Karpas-422 (cell line): ENCODE measurements around the gene FAM131C. TPM values are rescaled to one million over a fixed set of nuclear protein-coding genes. Genes with fewer than 3 reads are reported as not detected.
A peak's percentile ranks its signal among the peaks of the same experiment; 100 is the strongest.

Source experiments
- DNase-seq: peaks from one replicate; pipeline ENCODE4 v3.0.0-alpha.2; 2015
- H2AFZ ChIP-seq: fragments of 200-600 bp; sonication (generic); 2 replicates; pipeline ENCODE4 v1.6.1; 2014; ENCODE audit warnings: antibody characterized with exemption, low read length, mixed read lengths
- H3K27ac ChIP-seq: fragments of 200-600 bp; sonication (generic); 2 replicates; pipeline ENCODE4 v1.5.1; 2014; ENCODE audit warnings: mild to moderate bottlenecking, low read length, moderate library complexity
- H3K27me3 ChIP-seq: fragments of 200-600 bp; sonication (generic); 2 replicates; pipeline ENCODE4 v1.6.1; 2014; ENCODE audit warnings: low read length, mixed read lengths
- H3K36me3 ChIP-seq: fragments of 200-600 bp; sonication (generic); 2 replicates; pipeline ENCODE4 v1.6.1; 2014; ENCODE audit warnings: low read length, mixed read lengths; ENCODE audit not compliant: insufficient read depth
- H3K4me1 ChIP-seq: fragments of 200-600 bp; sonication (generic); 2 replicates; pipeline ENCODE4 v1.6.1; 2014; ENCODE audit warnings: mild to moderate bottlenecking, low read length, mixed read lengths
- H3K4me2 ChIP-seq: fragments of 200-600 bp; sonication (generic); 2 replicates; pipeline ENCODE4 v1.6.1; 2014; ENCODE audit warnings: low read length, low read depth, mild to moderate bottlenecking; ENCODE audit not compliant: poor library complexity, severe bottlenecking
- H3K4me3 ChIP-seq: fragments of 200-600 bp; sonication (generic); 2 replicates; pipeline ENCODE4 v1.5.1; 2014; ENCODE audit warnings: mild to moderate bottlenecking, antibody characterized with exemption, low read length, mixed read lengths
- H3K79me2 ChIP-seq: fragments of 200-600 bp; sonication (generic); 2 replicates; pipeline ENCODE4 v1.6.1; 2014; ENCODE audit warnings: mild to moderate bottlenecking, low read length, mixed read lengths
- H3K9ac ChIP-seq: fragments of 200-600 bp; sonication (generic); 2 replicates; pipeline ENCODE4 v1.6.0; 2014; ENCODE audit warnings: low read length
- H3K9me2 ChIP-seq: fragments of 200-600 bp; sonication (generic), shearing (Covaris generic); replicated peaks from 2 replicates; pipeline ENCODE4 v1.6.0; 2014; ENCODE audit warnings: mild to moderate bottlenecking, low read length, moderate library complexity; ENCODE audit not compliant: insufficient read depth
- H3K9me3 ChIP-seq: fragments of 300-700, 200-600 bp; sonication (generic); 2 replicates; pipeline ENCODE4 v1.6.1; 2014; ENCODE audit warnings: low read length, mixed read lengths
- H4K20me1 ChIP-seq: fragments of 200-600 bp; sonication (generic); 2 replicates; pipeline ENCODE4 v1.6.1; 2014; ENCODE audit warnings: mild to moderate bottlenecking, antibody characterized with exemption, low read length, low read depth; ENCODE audit not compliant: insufficient read depth
- total RNA-seq: library from RNA; depleted of rRNA; stranded (reverse); fragments of >200 nt; shearing (Covaris generic); gene quantifications from 2 replicates; pipeline ENCODE4 v1.2.3, GENCODE V29; 2014; ENCODE audit warnings: low replicate concordance

FAM131C gene
- total RNA-seq, 1 experiment from 2014 or later: not detected

GRCh38 chr1:16014509-16015482 is 58.7 kb downstream of the FAM131C start:
- Histone ChIP-seq H3K4me3 (no peak overlapping the region), H3K79me2 (no peaks in the 10 kb centered on the region), H3K9me2 (no peaks in the 10 kb centered on the region), H3K4me2 (no peak overlapping the region), H2AFZ (no peak overlapping the region), H3K4me1 (peaks cover 15% of the 10 kb centered on the region), H4K20me1 (no peaks in the 10 kb centered on the region), H3K27ac (no peak overlapping the region), H3K9ac (no peak overlapping the region), H3K36me3 (no peaks in the 10 kb centered on the region), H3K27me3 (no peaks in the 10 kb centered on the region), H3K9me3 (no peaks in the 10 kb centered on the region)
- no peak for DNase-seq

DNA sequence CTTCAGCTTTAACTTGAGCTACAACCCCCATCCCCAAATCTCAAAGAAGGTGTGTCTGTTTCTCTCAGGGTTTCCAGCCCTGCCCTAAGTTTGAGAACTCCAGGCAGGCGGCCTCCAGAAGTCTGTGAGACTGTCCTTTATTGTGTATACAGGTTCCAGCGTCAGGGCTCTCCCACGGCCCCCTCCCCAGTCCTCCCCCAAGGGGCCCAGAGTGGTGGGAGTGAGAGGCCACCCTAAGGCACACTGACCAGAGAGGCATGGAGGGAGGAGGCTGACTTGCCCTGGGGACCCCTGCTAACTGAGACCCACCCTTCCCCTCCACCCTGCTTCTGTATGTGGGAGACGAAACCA is 59.6 kb downstream of the FAM131C start:
- Histone ChIP-seq H4K20me1 (no peaks in the 10 kb centered on the region), H3K4me1 (peaks cover 15% of the 10 kb centered on the region), H3K4me2 (no peak overlapping the region), H2AFZ (no peak overlapping the region), H3K9ac (no peak overlapping the region), H3K9me2 (no peaks in the 10 kb centered on the region), H3K27ac (no peak overlapping the region), H3K79me2 (no peaks in the 10 kb centered on the region), H3K9me3 (no peaks in the 10 kb centered on the region), H3K27me3 (no peaks in the 10 kb centered on the region), H3K36me3 (no peaks in the 10 kb centered on the region), H3K4me3 (no peak overlapping the region)
- no peak for DNase-seq

GRCh38 chr1:16013220-16013907 is 60.1 kb downstream of the FAM131C start:
- Histone ChIP-seq H3K9me3 (no peaks in the 10 kb centered on the region), H3K27ac (no peak overlapping the region), H3K36me3 (no peaks in the 10 kb centered on the region), H3K4me1 (peaks cover 15% of the 10 kb centered on the region), H3K79me2 (no peaks in the 10 kb centered on the region), H3K4me2 (no peak overlapping the region), H2AFZ (no peak overlapping the region), H3K9me2 (no peaks in the 10 kb centered on the region), H3K9ac (no peak overlapping the region), H3K4me3 (no peak overlapping the region), H4K20me1 (no peaks in the 10 kb centered on the region), H3K27me3 (no peaks in the 10 kb centered on the region)
- no peak for DNase-seq

DNA sequence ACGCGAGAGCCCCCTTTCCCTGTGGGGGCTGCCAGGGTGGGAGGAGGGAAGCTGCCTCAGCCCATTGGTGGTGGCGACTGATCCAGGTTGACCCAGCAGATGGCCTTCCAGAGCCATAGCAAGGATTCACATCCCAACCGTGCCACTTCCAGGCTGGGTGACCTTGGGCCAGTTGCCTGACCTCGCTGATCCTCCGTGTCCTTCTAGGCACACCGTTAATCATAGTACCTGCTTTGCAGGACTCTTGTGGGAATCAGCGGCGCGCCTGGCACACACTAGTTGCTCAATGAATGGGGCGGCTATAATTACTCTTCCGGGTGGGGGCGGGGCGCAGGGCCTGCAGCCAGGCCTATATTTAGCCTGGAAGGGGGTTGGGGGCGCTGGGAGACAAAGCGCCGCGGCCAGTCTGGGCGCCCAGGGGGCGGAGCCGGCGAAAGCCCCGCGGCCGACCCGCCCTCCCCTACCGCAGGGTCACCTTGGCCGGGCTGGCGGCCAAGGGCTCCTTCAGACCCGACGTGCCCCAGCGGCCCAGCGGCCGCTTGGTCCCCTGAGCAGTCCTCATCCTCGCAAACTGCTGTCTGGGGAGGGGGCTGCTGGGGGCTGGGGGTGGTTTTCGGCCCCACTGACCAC is 60.7 kb downstream of the FAM131C start:
- no peak for DNase-seq
- Histone ChIP-seq H3K9me3 (no peaks in the 10 kb centered on the region), H3K4me1 (peaks cover 15% of the 10 kb centered on the region), H3K9ac (no peak overlapping the region), H3K4me2 (no peak overlapping the region), H3K36me3 (no peaks in the 10 kb centered on the region), H3K9me2 (no peaks in the 10 kb centered on the region), H3K79me2 (no peaks in the 10 kb centered on the region), H4K20me1 (no peaks in the 10 kb centered on the region), H3K27me3 (no peaks in the 10 kb centered on the region), H2AFZ (no peak overlapping the region), H3K4me3 (no peak overlapping the region), H3K27ac (no peak overlapping the region)

DNA sequence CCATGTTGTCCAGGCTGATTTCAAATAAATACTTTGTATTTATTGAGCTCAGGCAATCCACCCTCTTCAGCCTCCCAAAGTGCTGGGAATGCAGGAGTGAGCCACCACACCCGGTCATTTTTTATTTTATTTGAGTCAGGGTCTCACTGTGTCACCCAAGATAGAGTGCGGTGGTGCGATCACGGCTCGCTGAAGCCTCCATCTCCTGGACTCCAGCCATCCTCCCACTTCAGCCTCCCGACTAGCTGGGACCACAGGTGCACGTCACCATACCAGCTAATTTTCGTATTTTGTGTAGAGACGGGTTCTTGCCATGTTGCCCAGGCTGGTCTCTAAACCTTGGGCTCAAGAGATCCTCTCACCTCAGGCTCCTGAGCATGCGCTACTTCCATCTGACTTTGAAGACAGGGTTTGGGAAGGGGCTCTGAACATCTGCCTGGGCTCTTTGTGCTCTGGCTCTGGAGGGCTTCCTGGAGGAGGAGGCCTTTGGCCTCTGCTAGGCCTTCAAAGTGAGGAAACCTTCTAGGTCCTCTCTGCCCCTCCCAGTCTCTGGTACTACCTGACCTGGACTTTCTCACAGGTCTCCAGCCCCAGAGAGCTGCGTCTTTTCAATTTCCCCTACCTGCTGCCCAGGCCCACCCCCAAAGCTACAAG is 61.4 kb downstream of the FAM131C start:
- Histone ChIP-seq H4K20me1 (no peaks in the 10 kb centered on the region), H3K27me3 (no peaks in the 10 kb centered on the region), H3K9me3 (no peaks in the 10 kb centered on the region), H3K4me3 (no peak overlapping the region), H3K9ac (no peak overlapping the region), H3K79me2 (no peaks in the 10 kb centered on the region), H3K4me2 (no peak overlapping the region), H2AFZ (no peak overlapping the region), H3K4me1 (peaks cover 15% of the 10 kb centered on the region), H3K9me2 (no peaks in the 10 kb centered on the region), H3K36me3 (no peaks in the 10 kb centered on the region), H3K27ac (no peak overlapping the region)
- DNase-seq: no peak

DNA sequence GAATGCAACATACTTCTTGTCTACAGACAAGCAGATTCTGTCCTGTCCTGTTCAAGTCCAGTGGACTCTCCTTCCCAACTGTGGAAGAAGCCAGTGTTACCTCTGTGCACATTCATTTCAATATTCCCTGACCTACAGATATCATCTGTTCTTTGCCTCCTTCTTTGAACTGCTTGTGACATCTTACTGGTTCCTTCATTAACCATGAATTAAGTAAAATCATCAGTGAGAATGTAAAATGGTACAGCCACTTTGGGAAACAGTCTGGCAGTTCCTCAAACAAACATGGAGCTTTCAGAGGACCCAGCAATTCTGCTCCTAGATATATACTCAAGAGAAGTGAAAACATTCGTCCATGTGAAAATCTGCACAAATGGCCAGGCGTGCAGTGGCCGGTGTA is 62.6 kb downstream of the FAM131C start:
- no peak overlapping the region for H3K4me3 ChIP-seq
- no peaks in the 10 kb centered on the region for H3K9me2 ChIP-seq
- no peaks in the 10 kb centered on the region for H3K36me3 ChIP-seq
- no peaks in the 10 kb centered on the region for H3K27me3 ChIP-seq
- DNase-seq: no peak
- H3K4me1 ChIP-seq: peaks cover 25% of the 10 kb centered on the region
- no peaks in the 10 kb centered on the region for H3K79me2 ChIP-seq
- H2AFZ ChIP-seq: no peak overlapping the region
- H3K9ac ChIP-seq: no peak overlapping the region
- H3K27ac ChIP-seq: no peak overlapping the region
- H3K4me2 ChIP-seq: no peak overlapping the region
- no peaks in the 10 kb centered on the region for H3K9me3 ChIP-seq
- no peaks in the 10 kb centered on the region for H4K20me1 ChIP-seq

GRCh38 chr1:16009678-16010077 is 63.8 kb downstream of the FAM131C start:
- Histone ChIP-seq H3K36me3 (no peaks in the 10 kb centered on the region), H3K9me2 (no peaks in the 10 kb centered on the region), H3K27ac (no peak overlapping the region), H3K27me3 (no peaks in the 10 kb centered on the region), H3K9ac (no peak overlapping the region), H3K4me2 (no peak overlapping the region), H2AFZ (no peak overlapping the region), H3K4me3 (no peak overlapping the region), H3K4me1 (peaks cover 31% of the 10 kb centered on the region), H3K9me3 (no peaks in the 10 kb centered on the region), H3K79me2 (no peaks in the 10 kb centered on the region), H4K20me1 (no peaks in the 10 kb centered on the region)
- no peak for DNase-seq

DNA sequence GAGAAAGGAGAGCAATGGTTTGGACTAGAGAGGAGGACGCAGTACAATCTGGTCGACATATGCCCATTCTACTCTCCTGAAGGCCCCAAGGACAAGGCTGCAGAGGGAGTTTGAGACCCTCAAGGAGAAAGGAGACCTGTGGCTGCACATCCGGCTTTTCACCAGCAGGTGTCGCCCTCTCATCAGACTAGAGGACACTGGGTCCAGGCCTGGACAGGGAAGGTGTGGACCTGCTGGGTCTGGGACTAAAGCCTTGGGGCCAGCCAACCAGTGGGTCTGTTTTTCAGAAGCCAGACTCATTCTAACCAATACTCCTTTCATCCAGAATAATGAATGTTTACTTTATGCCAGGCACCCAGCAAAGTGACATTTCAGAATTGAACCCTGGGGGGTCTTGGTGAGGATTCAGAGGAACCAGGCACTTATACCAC is 64.4 kb downstream of the FAM131C start:
- H4K20me1 ChIP-seq: no peaks in the 10 kb centered on the region
- DNase-seq: peak; percentile 86
- no peaks in the 10 kb centered on the region for H3K36me3 ChIP-seq
- H3K9me3 ChIP-seq: no peaks in the 10 kb centered on the region
- no peaks in the 10 kb centered on the region for H3K9me2 ChIP-seq
- peaks cover 29% of the 10 kb centered on the region for H3K4me1 ChIP-seq
- no peaks in the 10 kb centered on the region for H3K79me2 ChIP-seq
- no peak overlapping the region for H3K4me2 ChIP-seq
- no peak overlapping the region for H3K9ac ChIP-seq
- H3K4me3 ChIP-seq: no peak overlapping the region
- H3K27ac ChIP-seq: no peak overlapping the region
- H2AFZ ChIP-seq: no peak overlapping the region
- H3K27me3 ChIP-seq: no peaks in the 10 kb centered on the region
